ENCODE results near the gene OR1C1. TPM values are rescaled to one million over a fixed set of nuclear protein-coding genes. Genes with fewer than 3 reads are reported as not detected.

Gene OR1C1
- total RNA-seq, 4 donors from 2014 or later = not detected

Other genes starting within 250 kb of the OR1C1 start
- gene OR2C3, start 224.1 kb downstream of the OR1C1 start, total RNA-seq = under 1 TPM in 1 of 4 donors, not detected in 3; 0.08 TPM
- 1 to 10 TPM in 1 of 4 donors, under 1 TPM in 3; 0.31 to 4.1 (median 0.69) TPM for gene GCSAML, start 211.4 kb downstream of the OR1C1 start, total RNA-seq
- not detected for gene OR2G2, start 172.2 kb downstream of the OR1C1 start, total RNA-seq
- gene OR2G3, start 155.0 kb downstream of the OR1C1 start, total RNA-seq = not detected
- not detected for gene OR13G1, start 80.8 kb downstream of the OR1C1 start, total RNA-seq
- gene OR6F1, start 43.9 kb downstream of the OR1C1 start, total RNA-seq = not detected
- gene OR14K1, start 21.9 kb downstream of the OR1C1 start, total RNA-seq = not detected
- not detected for gene OR14A2, start 12.4 kb downstream of the OR1C1 start, total RNA-seq
- gene OR14A16, start 63.6 kb upstream of the OR1C1 start, total RNA-seq = not detected
- not detected for gene OR11L1, start 81.3 kb upstream of the OR1C1 start, total RNA-seq
- gene TRIM58, start 96.6 kb upstream of the OR1C1 start, total RNA-seq = 1 to 10 TPM in 1 of 4 donors, under 1 TPM in 2, not detected in 1; 0.81 to 9.1 (median 0.89) TPM
- gene OR2W3, start 135.0 kb upstream of the OR1C1 start, total RNA-seq = 1 to 10 TPM in 1 of 4 donors, under 1 TPM in 2, not detected in 1; 0.39 to 1.6 (median 0.40) TPM
- not detected for gene OR2T8, start 159.7 kb upstream of the OR1C1 start, total RNA-seq
- gene OR2AJ1, start 164.3 kb upstream of the OR1C1 start, total RNA-seq = not detected
- not detected for gene OR2L8, start 188.3 kb upstream of the OR1C1 start, total RNA-seq
- not detected for gene OR2AK2, start 204.7 kb upstream of the OR1C1 start, total RNA-seq

Data from gastroesophageal sphincter (tissue), 4 donors.